ENCODE measurements around the gene BMP3.

DNA sequence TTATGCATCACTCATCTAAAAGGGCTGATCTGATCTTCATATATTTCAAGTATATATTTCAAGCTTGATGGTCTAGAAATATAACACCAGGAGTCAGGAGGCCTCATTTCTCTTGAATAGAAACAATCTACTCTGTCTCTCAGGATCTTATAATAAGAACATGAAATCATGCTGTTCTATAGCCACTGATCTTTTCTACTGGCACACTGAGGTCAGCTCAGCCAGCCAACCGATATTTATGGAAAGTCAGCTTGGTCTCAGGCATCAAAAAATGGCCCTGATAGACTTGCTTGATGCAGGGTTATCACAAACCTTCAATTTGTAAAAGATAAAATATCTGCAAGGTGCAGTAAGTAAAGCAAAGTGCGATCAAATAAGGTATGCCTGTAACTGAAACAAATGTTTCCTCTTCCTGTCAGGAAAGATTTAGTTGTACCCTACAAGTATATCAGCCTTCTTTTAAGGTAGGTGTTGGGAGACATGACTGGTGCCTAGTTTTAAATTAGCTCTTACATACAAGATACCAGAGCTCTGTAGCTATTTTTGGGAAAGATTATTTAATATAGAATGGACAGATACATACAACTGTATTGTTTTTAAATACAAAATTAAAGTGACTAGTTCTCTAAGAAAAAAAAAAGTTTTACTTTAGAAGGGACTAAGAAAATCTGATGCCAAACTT, 63.4 kb downstream of the BMP3 start:
- TF ChIP-seq, protein P1, sequence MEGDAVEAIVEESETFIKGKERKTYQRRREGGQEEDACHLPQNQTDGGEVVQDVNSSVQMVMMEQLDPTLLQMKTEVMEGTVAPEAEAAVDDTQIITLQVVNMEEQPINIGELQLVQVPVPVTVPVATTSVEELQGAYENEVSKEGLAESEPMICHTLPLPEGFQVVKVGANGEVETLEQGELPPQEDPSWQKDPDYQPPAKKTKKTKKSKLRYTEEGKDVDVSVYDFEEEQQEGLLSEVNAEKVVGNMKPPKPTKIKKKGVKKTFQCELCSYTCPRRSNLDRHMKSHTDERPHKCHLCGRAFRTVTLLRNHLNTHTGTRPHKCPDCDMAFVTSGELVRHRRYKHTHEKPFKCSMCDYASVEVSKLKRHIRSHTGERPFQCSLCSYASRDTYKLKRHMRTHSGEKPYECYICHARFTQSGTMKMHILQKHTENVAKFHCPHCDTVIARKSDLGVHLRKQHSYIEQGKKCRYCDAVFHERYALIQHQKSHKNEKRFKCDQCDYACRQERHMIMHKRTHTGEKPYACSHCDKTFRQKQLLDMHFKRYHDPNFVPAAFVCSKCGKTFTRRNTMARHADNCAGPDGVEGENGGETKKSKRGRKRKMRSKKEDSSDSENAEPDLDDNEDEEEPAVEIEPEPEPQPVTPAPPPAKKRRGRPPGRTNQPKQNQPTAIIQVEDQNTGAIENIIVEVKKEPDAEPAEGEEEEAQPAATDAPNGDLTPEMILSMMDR (IDR thresholded peaks at IDR 0.05), result no peak
- TF ChIP-seq ZFX (IDR thresholded peaks at IDR 0.05; ENCODE audit: borderline replicate concordance), result no peak
